Measurements from ENCODE around the gene SGK1. TPM values are rescaled to one million over a fixed set of nuclear protein-coding genes. Genes with fewer than 3 reads are reported as not detected.
A peak's percentile ranks its signal among the peaks of the same experiment; 100 is the strongest.
"Not testable (repeated sequence)": the region's sequence is repeated elsewhere in the genome, so short reads cannot be mapped to it uniquely, and the experiment has no call there.

SGK1 gene
- total RNA-seq, 4 donors from 2014 or later = 379 to 684 (median 450) TPM

DNA sequence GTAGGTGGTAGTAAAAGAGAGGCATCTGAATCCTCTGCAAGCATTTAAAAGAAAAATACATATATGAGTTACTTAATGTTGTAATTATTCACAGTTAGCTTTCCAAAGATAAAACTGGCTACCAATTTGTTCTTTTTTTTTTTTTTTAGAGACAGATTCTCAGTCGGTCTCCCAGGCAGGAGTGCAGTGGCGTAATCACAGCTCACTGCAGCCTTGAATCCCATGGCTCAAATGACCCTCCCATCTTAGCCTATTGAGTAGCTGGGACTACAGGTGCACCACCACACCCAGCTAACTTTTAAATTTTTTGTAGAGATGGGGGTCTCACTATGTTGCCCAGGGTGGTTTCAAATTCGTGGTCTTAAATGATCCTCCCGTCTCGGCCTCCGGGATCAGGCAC is 36.5 kb downstream of the SGK1 start:
- Histone ChIP-seq H3K4me3 (no peak overlapping the region), H3K36me3 (no peaks in the 10 kb centered on the region), H3K9me3 (no peaks in the 10 kb centered on the region), H3K4me1 (no peaks in the 10 kb centered on the region), H3K27ac (no peak overlapping the region), H3K27me3 (no peaks in the 10 kb centered on the region)
- 94% methylated on average over 6 of the region's 6 CpGs for WGBS
- DNase-seq (ENCODE audit: low spot score in 2 of 2) = no peak
- TF ChIP-seq POLR2AphosphoS5 (IDR thresholded peaks at IDR 0.05) = no peak
- no peak for TF ChIP-seq POLR2A (IDR thresholded peaks at IDR 0.05)
- TF ChIP-seq, protein P1, sequence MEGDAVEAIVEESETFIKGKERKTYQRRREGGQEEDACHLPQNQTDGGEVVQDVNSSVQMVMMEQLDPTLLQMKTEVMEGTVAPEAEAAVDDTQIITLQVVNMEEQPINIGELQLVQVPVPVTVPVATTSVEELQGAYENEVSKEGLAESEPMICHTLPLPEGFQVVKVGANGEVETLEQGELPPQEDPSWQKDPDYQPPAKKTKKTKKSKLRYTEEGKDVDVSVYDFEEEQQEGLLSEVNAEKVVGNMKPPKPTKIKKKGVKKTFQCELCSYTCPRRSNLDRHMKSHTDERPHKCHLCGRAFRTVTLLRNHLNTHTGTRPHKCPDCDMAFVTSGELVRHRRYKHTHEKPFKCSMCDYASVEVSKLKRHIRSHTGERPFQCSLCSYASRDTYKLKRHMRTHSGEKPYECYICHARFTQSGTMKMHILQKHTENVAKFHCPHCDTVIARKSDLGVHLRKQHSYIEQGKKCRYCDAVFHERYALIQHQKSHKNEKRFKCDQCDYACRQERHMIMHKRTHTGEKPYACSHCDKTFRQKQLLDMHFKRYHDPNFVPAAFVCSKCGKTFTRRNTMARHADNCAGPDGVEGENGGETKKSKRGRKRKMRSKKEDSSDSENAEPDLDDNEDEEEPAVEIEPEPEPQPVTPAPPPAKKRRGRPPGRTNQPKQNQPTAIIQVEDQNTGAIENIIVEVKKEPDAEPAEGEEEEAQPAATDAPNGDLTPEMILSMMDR (IDR thresholded peaks at IDR 0.05) = no peak
- TF ChIP-seq EP300 (IDR thresholded peaks at IDR 0.05) = no peak

DNA sequence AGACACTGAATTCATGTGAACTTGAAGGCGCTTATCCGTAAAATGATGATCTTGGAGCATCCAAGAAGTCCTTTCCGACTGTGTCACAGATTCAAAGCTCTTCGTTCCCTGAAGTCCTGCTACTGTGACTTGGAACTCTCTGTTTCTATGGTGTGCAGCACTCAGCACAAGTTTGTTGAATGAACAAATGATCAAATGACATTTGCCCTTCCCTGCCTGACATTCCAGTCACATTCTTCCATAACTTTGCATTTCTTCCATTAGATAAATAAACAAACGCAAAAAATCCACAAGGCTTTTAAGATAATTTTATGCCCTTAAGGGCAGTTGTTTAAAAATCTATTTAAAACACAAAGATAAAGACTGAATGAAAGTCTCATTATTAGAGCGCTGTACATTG is 39.9 kb downstream of the SGK1 start:
- Histone ChIP-seq H3K4me1 (no peaks in the 10 kb centered on the region), H3K4me3 (no peak overlapping the region), H3K27ac (no peak overlapping the region), H3K36me3 (no peaks in the 10 kb centered on the region), H3K27me3 (no peaks in the 10 kb centered on the region), H3K9me3 (no peaks in the 10 kb centered on the region)
- TF ChIP-seq POLR2AphosphoS5 (IDR thresholded peaks at IDR 0.05) = no peak
- TF ChIP-seq POLR2A (IDR thresholded peaks at IDR 0.05) = no peak
- TF ChIP-seq, protein P1 (IDR thresholded peaks at IDR 0.05) = no peak
- no peak for TF ChIP-seq EP300 (IDR thresholded peaks at IDR 0.05)
- no peak for DNase-seq (ENCODE audit: low spot score in 2 of 2)
- WGBS = 82% methylated on average over 6 of the region's 6 CpGs

DNA sequence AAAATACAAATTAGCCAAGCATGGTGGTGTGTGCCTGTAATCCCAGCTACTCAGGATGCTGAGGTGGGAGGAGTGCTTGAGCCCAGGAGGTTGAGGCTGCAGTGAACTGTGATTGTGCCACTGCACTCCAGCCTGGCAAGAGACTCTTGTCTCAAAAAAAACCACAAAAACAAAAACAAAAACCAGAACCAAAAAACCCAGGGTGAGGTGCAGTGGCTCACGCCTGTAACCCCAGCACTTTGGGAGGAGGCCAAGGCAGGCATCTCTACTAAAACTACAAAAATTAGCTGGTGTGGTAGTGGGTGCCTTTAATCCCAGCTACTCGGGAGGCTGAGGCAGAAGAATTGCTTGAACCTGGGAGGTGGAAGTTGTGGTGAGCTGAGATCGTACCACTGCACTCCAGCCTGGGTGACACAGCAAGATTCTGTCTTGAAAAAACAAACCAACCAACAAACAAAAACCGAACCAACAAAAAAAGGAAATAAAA is 41.0 kb downstream of the SGK1 start:
- not testable (repeated sequence) for H3K4me1 ChIP-seq; H3K27ac ChIP-seq; H3K36me3 ChIP-seq; H3K9me3 ChIP-seq; H3K27me3 ChIP-seq; DNase-seq (ENCODE audit: low spot score in 2 of 2); H3K4me3 ChIP-seq
- WGBS = 67% methylated on average over 4 of the region's 4 CpGs

DNA sequence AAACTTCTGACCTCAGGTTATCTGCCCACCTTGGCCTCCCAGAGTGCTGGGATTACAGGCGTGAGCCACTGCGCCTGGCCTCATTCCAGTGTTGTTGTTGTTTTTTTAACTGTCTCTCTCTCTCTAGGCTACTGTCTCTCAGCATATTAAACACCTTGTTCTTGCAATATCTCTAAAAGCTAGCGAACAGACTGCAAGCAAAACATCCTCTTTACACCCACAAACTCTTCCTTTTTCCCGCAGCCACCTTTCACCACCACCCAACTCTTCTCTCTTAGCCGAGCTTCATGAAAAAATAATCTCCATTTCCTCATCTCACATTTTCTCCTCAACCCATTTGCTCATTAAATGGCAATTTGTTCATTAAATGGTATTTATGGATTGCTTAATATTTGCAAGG is 45.5 kb downstream of the SGK1 start:
- DNase-seq (ENCODE audit: low spot score in 2 of 2) = no peak
- no peaks in the 10 kb centered on the region for H3K27me3 ChIP-seq
- peaks cover 11% of the 10 kb centered on the region for H3K4me1 ChIP-seq
- no peaks in the 10 kb centered on the region for H3K36me3 ChIP-seq
- WGBS = 74% methylated on average over 5 of the region's 5 CpGs
- H3K4me3 ChIP-seq = no peak overlapping the region
- H3K27ac ChIP-seq = no peak overlapping the region
- TF ChIP-seq EP300 (IDR thresholded peaks at IDR 0.05) = no peak
- no peak for TF ChIP-seq POLR2A (IDR thresholded peaks at IDR 0.05)
- no peak for TF ChIP-seq POLR2AphosphoS5 (IDR thresholded peaks at IDR 0.05)
- TF ChIP-seq, protein P1 (IDR thresholded peaks at IDR 0.05) = no peak
- H3K9me3 ChIP-seq = no peaks in the 10 kb centered on the region

DNA sequence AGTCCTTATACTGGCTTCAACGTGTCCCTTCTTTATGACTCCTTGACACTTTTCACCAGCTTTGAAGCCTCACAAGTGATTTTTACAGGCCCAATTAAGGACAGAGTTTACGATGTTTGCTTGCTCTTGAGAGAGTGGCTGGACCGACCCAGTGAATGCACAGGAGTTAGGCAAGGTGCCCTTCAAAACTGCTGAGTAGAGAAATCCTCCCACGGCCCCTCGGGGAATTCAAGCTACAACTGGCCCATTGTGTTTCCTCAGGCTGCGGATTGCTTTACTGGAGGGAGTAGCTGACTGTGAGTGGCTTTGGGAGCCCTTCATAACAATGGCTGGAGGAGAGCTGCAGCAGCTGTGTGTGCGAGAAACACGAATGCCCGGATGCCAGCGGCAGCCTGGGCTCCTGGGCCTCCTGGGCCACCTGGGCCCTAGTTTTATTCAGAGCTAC is 50.0 kb downstream of the SGK1 start:
- DNase-seq (ENCODE audit: low spot score in 2 of 2) = no peak
- no peaks in the 10 kb centered on the region for H3K27me3 ChIP-seq
- H3K9me3 ChIP-seq = no peaks in the 10 kb centered on the region
- peaks cover 11% of the 10 kb centered on the region for H3K4me1 ChIP-seq
- H3K4me3 ChIP-seq = no peak overlapping the region
- 60% methylated on average over 10 of the region's 10 CpGs for WGBS
- H3K27ac ChIP-seq = peak overlapping the region; percentile 4
- TF ChIP-seq EP300 (IDR thresholded peaks at IDR 0.05) = no peak
- no peak for TF ChIP-seq POLR2AphosphoS5 (IDR thresholded peaks at IDR 0.05)
- no peak for TF ChIP-seq POLR2A (IDR thresholded peaks at IDR 0.05)
- TF ChIP-seq, protein P1 (IDR thresholded peaks at IDR 0.05) = no peak
- H3K36me3 ChIP-seq = no peaks in the 10 kb centered on the region

DNA sequence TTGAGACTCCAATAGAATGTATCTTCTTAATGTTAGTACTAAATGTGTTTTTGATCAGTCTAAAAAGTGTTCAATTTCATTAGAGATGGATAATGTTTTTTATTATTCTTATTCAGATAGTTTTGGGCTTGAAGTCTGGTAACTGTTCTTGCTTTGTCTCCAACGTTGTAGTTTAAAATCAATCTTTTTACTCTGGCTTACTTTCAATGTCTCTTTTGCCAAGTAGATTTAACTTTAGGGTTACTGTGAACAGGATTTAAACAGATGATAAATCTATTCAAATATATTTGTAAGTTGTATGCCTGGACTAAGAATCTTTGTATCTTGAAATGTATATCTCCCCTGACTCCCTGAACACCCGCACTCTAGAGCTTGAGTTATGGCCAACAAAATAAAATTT is 51.1 kb downstream of the SGK1 start:
- TF ChIP-seq, protein P1 (IDR thresholded peaks at IDR 0.05) = no peak
- TF ChIP-seq POLR2AphosphoS5 (IDR thresholded peaks at IDR 0.05) = no peak
- no peak for TF ChIP-seq EP300 (IDR thresholded peaks at IDR 0.05)
- TF ChIP-seq POLR2A (IDR thresholded peaks at IDR 0.05) = no peak
- H3K4me3 ChIP-seq = no peak overlapping the region
- H3K4me1 ChIP-seq = peaks cover 11% of the 10 kb centered on the region
- H3K27ac ChIP-seq = no peak overlapping the region
- H3K36me3 ChIP-seq = no peaks in the 10 kb centered on the region
- 43% methylated on average over 2 of the region's 2 CpGs for WGBS
- no peaks in the 10 kb centered on the region for H3K27me3 ChIP-seq
- no peak for DNase-seq (ENCODE audit: low spot score in 2 of 2)
- no peaks in the 10 kb centered on the region for H3K9me3 ChIP-seq

Data from suprapubic skin (tissue), 4 donors.